Measurements from ENCODE around the gene APOL1.
"Not testable (repeated sequence)": the region's sequence is repeated elsewhere in the genome, so short reads cannot be mapped to it uniquely, and the experiment has no call there.

The APOL1 gene

GRCh38 chr22:36252754-36253522, at the start of gene APOL1:
APOL1 (plus strand) TSS chr22:36253133; CDS start chr22:36254956, 1,823 bp downstream.
- DNase-seq: peak; percentile 86

- DNase-seq: not testable (repeated sequence)
These were observed 49.5 kb upstream of the APOL1 start for GRCh38 chr22:36203441-36203840.

- no peak for DNase-seq
These were observed 48.8 kb upstream of the APOL1 start for GRCh38 chr22:36204001-36204631.

- DNase-seq: no peak
These were observed 48.3 kb upstream of the APOL1 start for GRCh38 chr22:36204632-36205015.

- DNase-seq: not testable (repeated sequence)
These were observed 47.4 kb upstream of the APOL1 start for GRCh38 chr22:36205573-36205972.

- DNase-seq: peak; percentile 60
These were observed 46.7 kb upstream of the APOL1 start for GRCh38 chr22:36206255-36206654.

GRCh38 chr22:36208162-36208765, 44.7 kb upstream of the APOL1 start:
- DNase-seq: peak; percentile 40

GRCh38 chr22:36208914-36209313, 44.0 kb upstream of the APOL1 start:
- no peak for DNase-seq

- DNase-seq: not testable (repeated sequence)
These were observed 43.4 kb upstream of the APOL1 start for GRCh38 chr22:36209488-36209908.

- peak; percentile 64 for DNase-seq
These were observed 42.7 kb upstream of the APOL1 start for GRCh38 chr22:36210224-36210623.

GRCh38 chr22:36211237-36211861, 41.6 kb upstream of the APOL1 start:
- DNase-seq: peak; percentile 57

GRCh38 chr22:36212901-36213300, 40.0 kb upstream of the APOL1 start:
- peak; percentile 68 for DNase-seq

- DNase-seq: no peak
These were observed 39.3 kb upstream of the APOL1 start for GRCh38 chr22:36213586-36213985.

- DNase-seq: no peak
These were observed 37.0 kb upstream of the APOL1 start for GRCh38 chr22:36215981-36216380.

- peak; percentile 65 for DNase-seq
These were observed 34.2 kb upstream of the APOL1 start for GRCh38 chr22:36218648-36219193.

- DNase-seq: peak; percentile 61
These were observed 32.4 kb upstream of the APOL1 start for GRCh38 chr22:36220451-36220921.

- peak; percentile 43 for DNase-seq
These were observed 30.9 kb upstream of the APOL1 start for GRCh38 chr22:36221799-36222751.

GRCh38 chr22:36222887-36223450, 30.0 kb upstream of the APOL1 start:
- DNase-seq: no peak

- no peak for DNase-seq
These were observed 29.4 kb upstream of the APOL1 start for GRCh38 chr22:36223504-36223903.

GRCh38 chr22:36224245-36224644, 28.7 kb upstream of the APOL1 start:
- no peak for DNase-seq

GRCh38 chr22:36225333-36225922, 27.5 kb upstream of the APOL1 start:
- no peak for DNase-seq
